KMS-11 (cell line): Measurements from ENCODE around the gene NT5C1A.

Experiments
- H2AFZ ChIP-seq: fragments of 200-600 bp; sonication (generic); 2 replicates; pipeline ENCODE4 v1.6.1; 2016; ENCODE audit warnings: antibody characterized with exemption, mixed run types, low read depth
- H3K27ac ChIP-seq: fragments of 200-600 bp; sonication (generic); 2 replicates; pipeline ENCODE4 v1.6.1; 2016; ENCODE audit warnings: mild to moderate bottlenecking, mixed run types
- H3K27me3 ChIP-seq: fragments of 200-600 bp; sonication (generic); 2 replicates; pipeline ENCODE4 v1.6.1; 2017; ENCODE audit warnings: mild to moderate bottlenecking, low read depth, mixed run types, moderate library complexity; ENCODE audit not compliant: insufficient read depth
- H3K36me3 ChIP-seq: fragments of 200-600 bp; sonication (generic); 2 replicates; pipeline ENCODE4 v1.6.1; 2017; ENCODE audit warnings: mild to moderate bottlenecking, mixed run types; ENCODE audit not compliant: insufficient read depth
- H3K4me1 ChIP-seq: fragments of 200-600 bp; sonication (generic); 2 replicates; pipeline ENCODE4 v1.6.1; 2016; ENCODE audit warnings: mild to moderate bottlenecking, low read depth, mixed run types; ENCODE audit not compliant: poor library complexity, severe bottlenecking
- H3K4me2 ChIP-seq: fragments of 200-600 bp; sonication (generic); 2 replicates; pipeline ENCODE4 v1.7.0; 2016; ENCODE audit warnings: mild to moderate bottlenecking, mixed run types
- H3K4me3 ChIP-seq: fragments of 200-600 bp; sonication (generic); IDR thresholded peaks from 2 replicates; pipeline ENCODE4 v1.6.1; 2017; ENCODE audit warnings: low read depth, low read length, mixed read lengths; ENCODE audit not compliant: insufficient read depth
- H3K79me2 ChIP-seq: fragments of 200-600 bp; sonication (generic); 2 replicates; pipeline ENCODE4 v1.6.1; 2016; ENCODE audit warnings: low read depth, mixed run types; ENCODE audit not compliant: insufficient read depth
- H3K9ac ChIP-seq: fragments of 200-600 bp; sonication (generic); 2 replicates; pipeline ENCODE4 v1.6.1; 2016; ENCODE audit warnings: mild to moderate bottlenecking, mixed run types
- H4K20me1 ChIP-seq: fragments of 200-600 bp; sonication (generic); 2 replicates; pipeline ENCODE4 v1.6.1; 2016; ENCODE audit warnings: mild to moderate bottlenecking, mixed run types; ENCODE audit not compliant: insufficient read depth
- TF ChIP-seq, protein P1 (sequence below): fragments of 200-600 bp; sonication (generic); conservative IDR thresholded peaks from 2 replicates; pipeline ENCODE4 v1.6.1; 2017; ENCODE audit warnings: low read depth, mild to moderate bottlenecking, antibody characterized with exemption, low read length, moderate library complexity, mixed read lengths

Gene NT5C1A

GRCh38 chr1:39626646-39627045, 45.3 kb downstream of the NT5C1A start:
- H3K27ac ChIP-seq = no peak overlapping the region
- no peaks in the 10 kb centered on the region for H3K27me3 ChIP-seq
- no peaks in the 10 kb centered on the region for H3K36me3 ChIP-seq
- no peak overlapping the region for H3K4me3 ChIP-seq
- no peaks in the 10 kb centered on the region for H3K4me1 ChIP-seq
- H3K9ac ChIP-seq = no peak overlapping the region
- H3K4me2 ChIP-seq = no peak overlapping the region
- TF ChIP-seq, protein P1, sequence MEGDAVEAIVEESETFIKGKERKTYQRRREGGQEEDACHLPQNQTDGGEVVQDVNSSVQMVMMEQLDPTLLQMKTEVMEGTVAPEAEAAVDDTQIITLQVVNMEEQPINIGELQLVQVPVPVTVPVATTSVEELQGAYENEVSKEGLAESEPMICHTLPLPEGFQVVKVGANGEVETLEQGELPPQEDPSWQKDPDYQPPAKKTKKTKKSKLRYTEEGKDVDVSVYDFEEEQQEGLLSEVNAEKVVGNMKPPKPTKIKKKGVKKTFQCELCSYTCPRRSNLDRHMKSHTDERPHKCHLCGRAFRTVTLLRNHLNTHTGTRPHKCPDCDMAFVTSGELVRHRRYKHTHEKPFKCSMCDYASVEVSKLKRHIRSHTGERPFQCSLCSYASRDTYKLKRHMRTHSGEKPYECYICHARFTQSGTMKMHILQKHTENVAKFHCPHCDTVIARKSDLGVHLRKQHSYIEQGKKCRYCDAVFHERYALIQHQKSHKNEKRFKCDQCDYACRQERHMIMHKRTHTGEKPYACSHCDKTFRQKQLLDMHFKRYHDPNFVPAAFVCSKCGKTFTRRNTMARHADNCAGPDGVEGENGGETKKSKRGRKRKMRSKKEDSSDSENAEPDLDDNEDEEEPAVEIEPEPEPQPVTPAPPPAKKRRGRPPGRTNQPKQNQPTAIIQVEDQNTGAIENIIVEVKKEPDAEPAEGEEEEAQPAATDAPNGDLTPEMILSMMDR = no peak
- H3K79me2 ChIP-seq = no peaks in the 10 kb centered on the region
- H2AFZ ChIP-seq = no peak overlapping the region
- no peaks in the 10 kb centered on the region for H4K20me1 ChIP-seq

GRCh38 chr1:39625462-39626273, 46.2 kb downstream of the NT5C1A start:
- Histone ChIP-seq H3K36me3 (no peaks in the 10 kb centered on the region), H3K27me3 (no peaks in the 10 kb centered on the region), H3K27ac (no peak overlapping the region), H2AFZ (no peak overlapping the region), H4K20me1 (no peaks in the 10 kb centered on the region), H3K4me2 (no peak overlapping the region), H3K4me1 (no peaks in the 10 kb centered on the region), H3K4me3 (no peak overlapping the region), H3K9ac (no peak overlapping the region), H3K79me2 (no peaks in the 10 kb centered on the region)
- TF ChIP-seq, protein P1 = no peak

- no peaks in the 10 kb centered on the region for H3K36me3 ChIP-seq
- H3K27me3 ChIP-seq = no peaks in the 10 kb centered on the region
- TF ChIP-seq, protein P1 = no peak
- H3K4me2 ChIP-seq = no peak overlapping the region
- no peaks in the 10 kb centered on the region for H3K79me2 ChIP-seq
- no peak overlapping the region for H3K9ac ChIP-seq
- no peaks in the 10 kb centered on the region for H3K4me1 ChIP-seq
- H3K4me3 ChIP-seq = no peak overlapping the region
- no peak overlapping the region for H2AFZ ChIP-seq
- H3K27ac ChIP-seq = no peak overlapping the region
- H4K20me1 ChIP-seq = no peaks in the 10 kb centered on the region
These were observed 46.9 kb downstream of the NT5C1A start for GRCh38 chr1:39625009-39625408.

GRCh38 chr1:39623053-39623452, 48.9 kb downstream of the NT5C1A start:
- Histone ChIP-seq H2AFZ (no peak overlapping the region), H3K79me2 (no peaks in the 10 kb centered on the region), H3K36me3 (no peaks in the 10 kb centered on the region), H4K20me1 (no peaks in the 10 kb centered on the region), H3K9ac (no peak overlapping the region), H3K27ac (no peak overlapping the region), H3K4me1 (no peaks in the 10 kb centered on the region), H3K27me3 (no peaks in the 10 kb centered on the region), H3K4me2 (no peak overlapping the region), H3K4me3 (no peak overlapping the region)
- TF ChIP-seq, protein P1 = no peak
